SH-SY5Y (cell line): ENCODE measurements around the gene GNLY.

Experiments
- GATA2 ChIP-seq: IDR thresholded peaks from 2 replicates; pipeline ENCODE4 v1.6.1; 2011; ENCODE audit warnings: mild to moderate bottlenecking, low read depth, low read length
- GATA3 ChIP-seq: IDR thresholded peaks from 2 replicates; pipeline ENCODE4 v1.6.1; 2011; ENCODE audit warnings: low read depth, mild to moderate bottlenecking, low read length, moderate library complexity

The GNLY gene

GRCh38 chr2:85721641-85722040 lies 27.5 kb downstream of the GNLY start:
- TF ChIP-seq GATA3 (no peak), GATA2 (no peak)

DNA sequence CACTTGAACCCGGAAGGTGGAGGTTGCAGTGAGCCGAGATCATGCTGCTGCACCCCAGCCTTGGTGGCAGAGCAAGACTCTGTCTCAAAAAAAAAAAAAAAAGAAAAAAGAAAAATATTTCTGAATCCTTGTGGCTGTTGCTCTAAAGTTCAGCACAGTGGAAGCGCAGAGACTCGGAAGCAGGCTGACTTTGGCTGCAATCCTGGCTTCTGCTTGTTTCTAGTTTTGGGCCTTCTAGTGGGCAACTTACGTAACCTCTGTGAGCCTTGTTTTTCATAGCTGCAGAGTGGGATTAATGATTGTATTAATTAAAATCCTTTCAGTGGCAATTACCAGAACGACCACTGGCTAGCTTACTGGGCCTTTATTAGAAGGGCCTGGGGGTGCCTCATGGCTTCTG lies 28.4 kb downstream of the GNLY start:
- no peak for TF ChIP-seq GATA2
- TF ChIP-seq GATA3 = no peak

- TF ChIP-seq GATA2 (no peak), GATA3 (no peak)
Measured at GRCh38 chr2:85723707-85724360, 29.7 kb downstream of the GNLY start.

GRCh38 chr2:85724731-85725181 lies 30.6 kb downstream of the GNLY start:
- TF ChIP-seq GATA3 (no peak), GATA2 (no peak)

DNA sequence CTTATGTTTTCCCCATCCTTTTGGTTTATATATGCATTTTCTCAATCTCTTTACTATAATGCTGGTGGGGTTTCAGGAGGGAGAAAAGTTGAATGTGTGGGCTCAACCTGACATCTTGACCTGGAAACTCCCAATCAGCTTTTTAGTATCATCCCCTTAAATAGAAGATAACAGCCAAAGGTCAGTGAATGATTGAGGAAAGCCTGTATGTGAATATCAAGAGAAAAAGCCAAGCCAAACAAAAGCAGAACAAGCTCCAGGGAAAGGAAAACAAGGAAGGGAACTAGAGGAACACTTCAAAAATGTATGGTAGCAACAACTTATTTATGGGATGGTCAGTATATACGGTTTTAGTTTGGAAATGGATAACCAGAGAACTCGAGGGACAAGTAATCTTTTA lies 31.3 kb downstream of the GNLY start:
- TF ChIP-seq GATA3 = no peak
- TF ChIP-seq GATA2 = no peak

DNA sequence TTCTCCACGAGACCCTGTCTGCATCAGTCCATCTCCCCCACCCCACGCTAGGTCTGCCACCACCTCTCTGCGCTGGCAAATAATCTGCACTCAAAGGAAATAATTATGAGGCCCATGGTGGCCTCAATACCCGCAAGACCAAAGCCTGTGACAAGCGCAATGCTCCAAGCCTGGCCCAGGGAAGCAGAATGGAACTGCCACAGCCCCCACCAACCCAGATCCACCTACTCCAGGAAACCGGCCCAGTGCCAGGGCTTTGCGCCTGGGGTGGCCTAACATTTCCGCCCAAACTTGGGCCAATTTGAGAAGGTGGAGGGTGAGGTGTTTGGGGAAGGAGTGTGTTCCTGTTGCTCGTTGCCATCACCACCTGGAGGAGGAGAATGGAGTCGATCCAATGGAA lies 33.6 kb downstream of the GNLY start:
- no peak for TF ChIP-seq GATA2
- no peak for TF ChIP-seq GATA3

DNA sequence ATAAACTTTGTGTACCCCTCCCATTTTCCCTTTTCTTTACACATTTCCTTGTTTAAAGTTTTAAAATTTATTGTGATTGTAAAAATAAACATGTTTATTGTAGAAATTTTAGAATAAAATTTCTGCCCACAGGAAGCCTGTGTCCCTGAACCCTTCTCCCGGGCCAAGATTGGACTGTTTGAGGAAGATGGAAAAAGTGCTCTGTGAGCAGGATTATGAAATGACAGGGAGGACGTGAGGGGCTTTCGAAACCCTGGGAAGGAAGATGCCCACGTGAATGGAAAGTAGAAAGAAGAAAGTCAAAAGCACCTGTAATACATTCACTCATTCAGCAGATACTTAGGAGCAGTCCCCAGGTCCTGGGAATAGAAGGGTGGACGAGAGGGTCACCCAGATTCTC lies 34.2 kb downstream of the GNLY start:
- no peak for TF ChIP-seq GATA2
- no peak for TF ChIP-seq GATA3

- TF ChIP-seq GATA2 = no peak
- TF ChIP-seq GATA3 = no peak
Measured at GRCh38 chr2:85728883-85729824, 35.0 kb downstream of the GNLY start.

DNA sequence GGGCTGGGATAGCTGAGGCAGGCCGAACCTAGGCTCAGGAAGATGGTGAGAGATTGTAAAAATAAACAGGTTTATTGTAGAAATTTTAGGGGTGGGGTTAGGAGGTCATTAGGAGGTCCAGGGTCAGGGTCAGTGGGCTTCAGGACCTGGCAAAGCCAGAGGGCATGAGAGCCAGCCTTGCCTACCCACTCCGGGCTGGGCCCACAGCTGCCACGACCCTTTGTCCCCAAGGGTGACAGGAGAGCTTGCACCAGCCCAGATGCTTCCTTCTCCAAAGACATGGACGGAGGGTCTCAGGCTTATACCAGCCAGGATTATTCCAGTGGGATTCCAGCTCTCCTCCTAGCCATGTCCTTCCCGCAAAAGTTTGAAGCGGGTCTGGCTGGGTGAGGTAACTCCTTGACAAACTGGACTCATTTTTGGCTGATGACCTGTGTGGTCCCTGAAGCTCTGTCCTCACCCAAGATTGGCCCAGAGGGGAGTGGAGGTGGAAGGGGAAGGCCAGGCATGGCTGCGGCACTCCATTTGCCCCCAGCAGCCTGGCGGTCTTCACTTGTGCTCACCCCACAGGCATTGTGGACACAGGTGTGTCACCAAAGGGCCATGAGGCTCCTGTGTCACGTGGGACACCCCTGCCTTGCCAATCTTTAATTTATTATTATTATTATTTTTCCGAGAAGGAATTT lies 35.8 kb downstream of the GNLY start:
- no peak for TF ChIP-seq GATA3
- TF ChIP-seq GATA2 = no peak

GRCh38 chr2:85730686-85731230 lies 36.6 kb downstream of the GNLY start:
- TF ChIP-seq GATA3 (no peak), GATA2 (no peak)

GRCh38 chr2:85731606-85732005 lies 37.4 kb downstream of the GNLY start:
- no peak for TF ChIP-seq GATA3
- TF ChIP-seq GATA2 = no peak

GRCh38 chr2:85732467-85733120 lies 38.4 kb downstream of the GNLY start:
- no peak for TF ChIP-seq GATA3
- TF ChIP-seq GATA2 = no peak

DNA sequence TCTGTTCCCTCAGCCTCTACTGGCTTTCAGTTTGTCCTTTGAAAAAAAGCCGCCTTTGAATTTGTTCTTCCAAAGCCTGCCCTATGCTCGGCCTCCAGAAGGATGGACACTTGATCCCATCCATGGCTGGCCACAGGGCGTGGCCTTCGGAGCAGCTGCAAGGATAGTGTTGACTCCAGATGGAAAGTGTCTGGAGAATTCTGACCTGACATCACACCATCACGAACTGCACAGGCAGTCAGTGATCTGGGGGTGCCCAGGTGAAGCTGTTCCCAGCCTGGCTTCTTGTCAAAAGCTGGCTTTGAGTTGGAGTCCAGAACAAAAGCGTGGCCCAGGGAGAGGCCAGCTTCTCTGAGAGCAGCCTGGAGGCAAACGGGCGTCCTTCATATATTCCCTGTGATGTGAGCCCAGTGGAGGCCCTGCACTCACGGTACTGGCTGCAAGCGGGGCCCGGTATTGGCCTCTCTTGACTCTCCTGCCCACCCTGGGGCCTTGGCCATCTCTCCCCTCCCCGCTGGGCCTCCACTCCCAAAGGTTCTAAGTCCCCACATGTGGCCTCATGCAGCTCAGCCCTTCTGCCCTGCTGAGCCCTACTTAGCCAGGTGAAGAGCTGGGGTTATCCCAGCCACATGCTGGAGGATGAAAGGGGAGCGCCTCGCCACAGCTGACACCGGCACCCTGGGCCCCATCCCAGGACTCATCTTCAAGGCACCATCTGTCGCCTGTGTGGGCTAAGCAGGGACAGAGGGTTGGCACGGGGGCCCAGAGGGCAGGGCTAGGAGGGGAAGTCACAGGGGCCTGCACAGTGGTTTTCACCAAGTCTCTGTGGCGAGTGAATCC lies 39.2 kb downstream of the GNLY start:
- TF ChIP-seq GATA3 = no peak
- TF ChIP-seq GATA2 = no peak
